ENCODE results near the gene GARIN5A. TPM values are rescaled to one million over a fixed set of nuclear protein-coding genes. Genes with fewer than 3 reads are reported as not detected.

Gene GARIN5A
- total and polyA plus RNA-seq, 7 donors = 1.2 to 5.3 (median 2.7) TPM

- no peak for ATAC-seq
- DNase-seq = no peak
- Histone ChIP-seq H3K36me3 (ENCODE audit: insufficient read depth in 1 of 2, low read depth in 1 of 2) (no peaks in the 10 kb centered on the region), H3K27me3 (ENCODE audit: insufficient read depth in 3 of 3, low read length in 2 of 3) (peaks cover 0 to 15% (median 1%) of the 10 kb centered on the region in 3 donors), H3K4me3 (peak overlapping the region; percentile 88), H3K27ac (peak overlapping the region; percentile 80), H3K4me1 (peaks cover 7% of the 10 kb centered on the region), H3K9me3 (no peaks in the 10 kb centered on the region)
- 88 to 89% (median 88%) methylated on average over 36 of the region's 36 CpGs for WGBS, 3 donors
- TF ChIP-seq CTCF (IDR thresholded peaks at IDR 0.05) = no peak
- intact Hi-C loops (cut with DNase I) = loop anchor here in 1 of 2 donors (5.0 kb wide), 1 partner anchor 35 kb away; the partner anchor contains the start of genes EMC10 and GARIN5A
These were observed 35.7 kb upstream of the GARIN5A start for GRCh38 chr19:50512112-50512998.

GRCh38 chr19:50511069-50511822 is 34.6 kb upstream of the GARIN5A start, which contains the start of gene JOSD2:
Gene JOSD2 (minus strand): TSS chr19:50511191. CDS start chr19:50510431, 760 bp downstream.
- peaks cover 0 to under 1% of the 10 kb centered on the region in 2 donors for H3K36me3 ChIP-seq (ENCODE audit: insufficient read depth in 1 of 2, low read depth in 1 of 2)
- WGBS, 3 donors = 1% methylated on average over 57 to 69 of the region's 69 CpGs
- intact Hi-C loops (cut with DNase I) = loop anchor here in 1 of 2 donors (5.0 kb wide), 1 partner anchor 34 kb away; the partner anchor contains the start of genes EMC10 and GARIN5A

GRCh38 chr19:50510700-50511068 is 34.0 kb upstream of the GARIN5A start:
- Histone ChIP-seq H3K36me3 (ENCODE audit: insufficient read depth in 1 of 2, low read depth in 1 of 2) (peaks cover 0 to 7% of the 10 kb centered on the region in 2 donors), H3K4me3 (peak overlapping the region; percentile 88), H3K4me1 (peaks cover 7% of the 10 kb centered on the region), H3K27me3 (ENCODE audit: insufficient read depth in 3 of 3, low read length in 2 of 3) (peaks cover 0 to 4% (median 0%) of the 10 kb centered on the region in 3 donors), H3K9me3 (no peaks in the 10 kb centered on the region), H3K27ac (peak overlapping the region; percentile 80)
- 2 to 4% (median 2%) methylated on average over 7 to 10 of the region's 10 CpGs for WGBS, 3 donors
- no peak for TF ChIP-seq CTCF (IDR thresholded peaks at IDR 0.05)
- no peak for DNase-seq
- intact Hi-C loops (cut with DNase I) = loop anchor here in 1 of 2 donors (5.0 kb wide), 1 partner anchor 33 kb away; the partner anchor contains the start of genes EMC10 and GARIN5A
- ATAC-seq = no peak

More at GRCh38 chr19:50511069-50511822, 34.6 kb upstream of the GARIN5A start, which contains the start of gene JOSD2:
- no peak for TF ChIP-seq CTCF (IDR thresholded peaks at IDR 0.05)
- Histone ChIP-seq H3K27ac (peak within 1 kb of the TSS; percentile 80), H3K4me1 (peaks cover 7% of the 10 kb centered on the region), H3K27me3 (ENCODE audit: insufficient read depth in 3 of 3, low read length in 2 of 3) (peaks cover 0 to 9% (median 0%) of the 10 kb centered on the region in 3 donors), H3K4me3 (peak within 1 kb of the TSS; percentile 88), H3K9me3 (no peaks in the 10 kb centered on the region)
- peak; percentile 99 for DNase-seq
- ATAC-seq = peak; percentile 90 to 96 (median 94)

- H3K4me1 ChIP-seq = peaks cover 7% of the 10 kb centered on the region
- DNase-seq = no peak
- ATAC-seq = no peak
- peaks cover 0 to 10% of the 10 kb centered on the region in 2 donors for H3K36me3 ChIP-seq (ENCODE audit: insufficient read depth in 1 of 2, low read depth in 1 of 2)
- no peaks in the 10 kb centered on the region for H3K27me3 ChIP-seq (ENCODE audit: insufficient read depth in 3 of 3, low read length in 2 of 3)
- H3K9me3 ChIP-seq = no peaks in the 10 kb centered on the region
- peak overlapping the region; percentile 88 for H3K4me3 ChIP-seq
- intact Hi-C loops (cut with DNase I) = loop anchor here in 1 of 2 donors (5.0 kb wide), 1 partner anchor 33 kb away; the partner anchor contains the start of genes EMC10 and GARIN5A
- peak overlapping the region; percentile 80 for H3K27ac ChIP-seq
- WGBS, 3 donors = 31 to 40% (median 32%) methylated on average over 26 of the region's 26 CpGs
- TF ChIP-seq CTCF (IDR thresholded peaks at IDR 0.05) = no peak
These were observed 33.5 kb upstream of the GARIN5A start for GRCh38 chr19:50510121-50510670.

Data from psoas muscle (tissue), 8 donors.